ENCODE results near the gene JMJD8. TPM values are rescaled to one million over a fixed set of nuclear protein-coding genes. Genes with fewer than 3 reads are reported as not detected.

Gene JMJD8
- total RNA-seq, 1 donor from 2014 or later, result 57.6 TPM

GRCh38 chr16:635573-636205 lies 48.4 kb downstream of the JMJD8 start:
- no peak for DNase-seq (ENCODE audit: extremely low spot score, unreplicated experiment)
- Mint-ChIP-seq H3K4me1 (ENCODE audit: unreplicated experiment) (peaks cover 9% of the 10 kb centered on the region), H3K27ac (ENCODE audit: unreplicated experiment) (no peak overlapping the region), H3K36me3 (ENCODE audit: unreplicated experiment) (no peaks in the 10 kb centered on the region), H3K4me3 (ENCODE audit: unreplicated experiment) (peak overlapping the region; percentile 91), H3K9me3 (ENCODE audit: unreplicated experiment) (no peaks in the 10 kb centered on the region), H3K27me3 (ENCODE audit: unreplicated experiment) (no peaks in the 10 kb centered on the region)
- no peak for TF ChIP-seq CTCF (IDR thresholded peaks at IDR 0.05)

GRCh38 chr16:634996-635395 lies 49.1 kb downstream of the JMJD8 start:
- Mint-ChIP-seq H3K9me3 (ENCODE audit: unreplicated experiment) (no peaks in the 10 kb centered on the region), H3K4me3 (ENCODE audit: unreplicated experiment) (peak overlapping the region; percentile 68), H3K27me3 (ENCODE audit: unreplicated experiment) (no peaks in the 10 kb centered on the region), H3K27ac (ENCODE audit: unreplicated experiment) (no peak overlapping the region), H3K36me3 (ENCODE audit: unreplicated experiment) (no peaks in the 10 kb centered on the region), H3K4me1 (ENCODE audit: unreplicated experiment) (peaks cover 9% of the 10 kb centered on the region)
- TF ChIP-seq CTCF (IDR thresholded peaks at IDR 0.05), result no peak
- DNase-seq (ENCODE audit: extremely low spot score, unreplicated experiment), result no peak

- no peaks in the 10 kb centered on the region for H3K27me3 Mint-ChIP-seq (ENCODE audit: unreplicated experiment)
Observed at GRCh38 chr16:634051-634670, 50.0 kb downstream of the JMJD8 start.

GRCh38 chr16:633336-634050 lies 50.6 kb downstream of the JMJD8 start:
- H3K36me3 Mint-ChIP-seq (ENCODE audit: unreplicated experiment), result peaks cover 2% of the 10 kb centered on the region
- no peak for DNase-seq (ENCODE audit: extremely low spot score, unreplicated experiment)
- H3K9me3 Mint-ChIP-seq (ENCODE audit: unreplicated experiment), result no peaks in the 10 kb centered on the region
- TF ChIP-seq CTCF (IDR thresholded peaks at IDR 0.05), result no peak
- no peak overlapping the region for H3K4me3 Mint-ChIP-seq (ENCODE audit: unreplicated experiment)
- H3K27ac Mint-ChIP-seq (ENCODE audit: unreplicated experiment), result no peak overlapping the region
- H3K4me1 Mint-ChIP-seq (ENCODE audit: unreplicated experiment), result peaks cover 23% of the 10 kb centered on the region
- no peaks in the 10 kb centered on the region for H3K27me3 Mint-ChIP-seq (ENCODE audit: unreplicated experiment)

More at GRCh38 chr16:634051-634670, 50.0 kb downstream of the JMJD8 start:
- Mint-ChIP-seq H3K36me3 (ENCODE audit: unreplicated experiment) (peaks cover under 1% of the 10 kb centered on the region), H3K9me3 (ENCODE audit: unreplicated experiment) (no peaks in the 10 kb centered on the region), H3K4me3 (ENCODE audit: unreplicated experiment) (peak overlapping the region; percentile 35), H3K4me1 (ENCODE audit: unreplicated experiment) (peaks cover 17% of the 10 kb centered on the region), H3K27ac (ENCODE audit: unreplicated experiment) (no peak overlapping the region)
- DNase-seq (ENCODE audit: extremely low spot score, unreplicated experiment), result no peak
- no peak for TF ChIP-seq CTCF (IDR thresholded peaks at IDR 0.05)

Data from osteocyte (in vitro differentiated cells).